Left cardiac atrium (tissue), 4 donors: ENCODE results near the gene NR2F1. TPM values are rescaled to one million over a fixed set of nuclear protein-coding genes. Genes with fewer than 3 reads are reported as not detected.

Source experiments
- ATAC-seq, 2 donors: fragments of 200-7000 bp; cut with Tn5 transposase; one replicate each; pipeline ENCODE4 v1.9.1; 2020; ENCODE audit warnings: mild to moderate bottlenecking in 2 of 2, moderate library complexity in 2 of 2
- DNase-seq: peaks from one replicate; pipeline ENCODE4 v3.0.0-alpha.2; 2020
- intact Hi-C, 2 donors: fragments of 100-400 bp; cut with DNase I; formaldehyde crosslinking; loops; one replicate each; pipeline versions ENCODE4 v1.14.1 to v1.15.1; 2022 to 2023
- total RNA-seq, 2 donors: library from RNA; stranded (reverse); fragmentation: NEBNext Ultra II Directional; extraction: Animal tissue kit (Norgen Biotek cat#: 25700); gene quantifications; one replicate each; pipeline ENCODE4 v1.2.1, GENCODE V29; 2021
- donor health status: DM: no; HTN: yes; CAD: no.
- donor health status: DM: no; HTN: yes; CAD: no; lungs with severe emphysema.
- donor health status: DM: yes; HTN: yes; CAD: no.
- donor health status: Dilated cardiomyopathy.

The NR2F1 gene
- total RNA-seq, 2 donors from 2014 or later: 17.9 to 41.8 TPM

DNA sequence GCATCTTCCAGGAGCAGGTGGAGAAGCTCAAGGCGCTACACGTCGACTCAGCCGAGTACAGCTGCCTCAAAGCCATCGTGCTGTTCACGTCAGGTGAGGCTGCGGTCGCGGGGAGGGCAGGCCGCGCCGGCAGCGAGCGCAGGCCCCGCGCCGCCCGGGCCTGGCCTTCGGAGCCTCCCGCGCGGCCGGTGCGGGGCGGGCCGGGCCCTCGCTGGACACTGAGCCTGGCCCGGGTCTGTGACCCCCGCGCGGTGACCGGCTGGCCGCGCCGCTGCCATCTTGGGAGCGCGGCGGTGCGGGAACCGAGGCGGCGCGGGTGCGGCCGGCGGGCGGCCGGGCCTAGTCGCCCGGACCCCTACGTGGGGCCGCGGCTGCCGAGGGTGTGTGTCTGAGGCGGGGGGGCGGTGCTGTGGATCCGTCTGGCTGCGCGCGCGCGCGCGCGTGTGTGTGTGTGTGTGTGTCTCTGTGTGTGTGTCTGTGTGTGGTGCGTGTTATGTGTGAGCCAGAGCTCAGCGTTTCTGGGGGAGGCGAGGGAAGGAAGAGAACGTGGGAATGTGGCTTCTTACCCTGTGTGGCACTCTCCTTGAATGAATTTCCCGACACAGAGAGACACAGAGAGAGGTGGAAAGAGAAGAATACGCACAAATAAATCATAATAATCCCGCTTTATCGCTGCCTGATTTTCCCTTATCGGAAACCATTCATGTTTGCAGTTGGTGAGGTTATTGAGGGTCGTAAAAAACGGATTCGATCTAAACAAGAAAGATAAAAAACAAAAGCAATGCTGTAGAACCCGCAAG is 5.5 kb downstream of the NR2F1 start:
- ATAC-seq: no peak
- intact Hi-C loops: no loop called here
- DNase-seq: no peak

DNA sequence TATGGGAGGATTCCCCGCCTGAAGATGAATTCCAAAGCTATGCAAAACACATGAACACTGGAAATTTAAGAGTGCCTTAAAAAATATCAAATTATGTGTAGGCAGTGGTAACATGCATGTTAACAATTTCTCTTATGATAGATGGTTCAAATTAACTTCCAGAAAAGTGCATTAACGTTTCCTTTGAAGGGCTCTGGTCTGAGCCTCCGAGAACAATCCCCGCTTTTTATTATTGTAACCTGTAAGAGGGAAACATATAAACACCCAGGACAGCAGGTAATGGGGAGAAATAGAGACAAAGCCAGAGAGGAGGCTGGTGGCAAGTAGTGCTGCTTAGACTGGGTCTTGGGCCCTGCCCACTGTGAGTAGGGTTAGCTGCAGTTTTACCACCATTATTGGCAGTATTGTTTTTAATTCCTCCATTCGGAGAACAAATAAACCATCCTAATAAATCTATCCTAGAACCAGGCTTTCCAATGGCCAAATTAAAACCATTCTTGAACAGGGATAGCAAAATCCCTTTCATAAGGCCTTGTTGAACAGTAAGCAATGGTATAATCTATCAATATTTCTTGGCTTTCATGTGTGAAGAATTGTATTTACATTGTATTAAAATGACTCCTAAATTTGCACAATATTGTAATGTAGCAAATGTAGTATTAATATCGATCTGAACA is 6.3 kb downstream of the NR2F1 start:
- DNase-seq: no peak
- intact Hi-C loops: no loop called here
- ATAC-seq: no peak

DNA sequence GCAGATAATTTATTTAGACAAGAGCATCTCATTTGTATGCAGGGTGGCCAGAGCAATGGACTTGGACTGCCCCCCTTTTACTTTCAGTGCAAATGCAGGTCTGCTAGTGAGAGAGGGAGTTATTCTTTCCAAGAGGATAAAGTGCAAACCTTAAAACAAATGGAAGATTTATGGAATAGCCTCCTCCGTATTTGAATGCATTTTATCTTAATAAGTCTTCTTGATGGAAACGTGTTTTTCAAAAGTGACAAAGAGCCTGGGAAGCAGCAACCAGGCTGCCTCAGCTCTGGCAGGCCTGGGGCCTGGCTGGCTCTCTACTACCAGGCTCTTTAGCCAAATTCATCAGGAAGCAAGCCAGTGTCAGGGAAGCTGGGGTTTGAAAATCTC is 6.8 kb downstream of the NR2F1 start:
- intact Hi-C loops: no loop called here
- ATAC-seq: no peak
- no peak for DNase-seq

DNA sequence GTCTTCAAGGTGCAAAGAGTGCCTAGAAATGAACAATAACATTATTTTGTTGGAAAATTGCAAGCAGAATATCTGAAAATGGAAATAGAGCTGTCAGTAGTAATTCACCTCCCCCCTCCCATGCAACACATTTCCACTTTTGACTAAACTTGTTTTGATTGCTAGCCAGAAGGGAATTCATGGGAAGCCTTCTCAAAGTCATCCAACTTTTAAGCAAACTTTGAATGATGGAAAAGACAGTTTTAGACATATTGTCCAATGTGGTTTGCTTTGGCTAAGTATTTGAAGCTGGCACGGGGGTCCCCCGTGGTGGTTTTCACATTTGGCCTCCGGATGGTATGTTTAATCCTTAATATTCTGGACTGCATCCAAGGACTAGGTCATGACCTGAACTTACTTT is 7.5 kb downstream of the NR2F1 start:
- DNase-seq (no peak), ATAC-seq (no peak)
- intact Hi-C loops: no loop called here

DNA sequence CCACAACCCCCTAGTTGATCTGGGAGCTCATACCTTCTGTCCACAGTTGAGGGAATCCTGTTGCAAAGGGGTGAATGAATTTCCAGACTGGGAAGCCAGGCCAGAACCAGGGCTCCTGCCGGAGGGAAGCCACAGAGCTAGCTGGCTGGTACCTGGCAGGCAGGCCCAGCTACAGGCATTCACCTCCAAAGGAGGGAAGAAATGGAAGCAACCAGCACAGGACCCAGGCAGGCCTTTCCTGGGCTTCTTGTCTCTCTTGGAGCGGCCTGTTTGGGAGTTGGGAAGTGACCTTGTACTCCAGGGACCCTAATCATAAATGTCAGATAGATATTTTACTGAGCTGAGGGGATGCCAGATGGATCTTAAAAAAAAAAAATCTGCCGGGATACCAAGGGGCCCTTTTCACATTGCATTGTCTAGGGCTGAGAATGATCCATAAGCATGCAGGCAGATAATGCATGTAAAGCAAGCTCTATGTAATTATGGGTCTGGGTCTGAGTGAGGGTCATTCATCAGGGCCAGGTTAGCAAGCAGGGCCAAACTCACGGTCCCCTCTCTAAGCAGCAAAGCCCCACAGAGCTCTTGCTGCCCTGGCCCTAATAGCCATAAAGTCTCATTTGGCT is 8.4 kb downstream of the NR2F1 start:
- DNase-seq: no peak
- intact Hi-C loops: no loop called here
- ATAC-seq: no peak

DNA sequence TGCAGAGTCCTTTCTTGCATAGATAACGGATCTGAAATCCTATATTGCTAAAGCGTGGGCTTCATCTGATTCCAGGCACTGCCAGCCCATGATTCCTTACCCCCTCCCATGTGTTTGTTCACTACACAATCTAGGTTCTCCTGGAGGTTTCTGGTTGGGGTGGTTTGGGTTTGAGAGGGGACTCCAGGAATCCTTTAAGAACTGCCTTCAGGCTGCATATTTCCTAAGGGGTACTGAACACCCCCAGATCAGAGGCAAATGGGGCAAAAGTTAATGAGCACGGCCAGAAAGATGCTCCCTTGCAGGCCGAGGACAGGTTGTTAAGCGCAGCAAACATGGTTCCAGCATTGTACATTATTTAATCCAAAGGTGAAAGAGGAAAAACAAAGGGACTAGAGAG is 9.9 kb downstream of the NR2F1 start:
- intact Hi-C loops: no loop called here
- ATAC-seq (no peak), DNase-seq (no peak)

DNA sequence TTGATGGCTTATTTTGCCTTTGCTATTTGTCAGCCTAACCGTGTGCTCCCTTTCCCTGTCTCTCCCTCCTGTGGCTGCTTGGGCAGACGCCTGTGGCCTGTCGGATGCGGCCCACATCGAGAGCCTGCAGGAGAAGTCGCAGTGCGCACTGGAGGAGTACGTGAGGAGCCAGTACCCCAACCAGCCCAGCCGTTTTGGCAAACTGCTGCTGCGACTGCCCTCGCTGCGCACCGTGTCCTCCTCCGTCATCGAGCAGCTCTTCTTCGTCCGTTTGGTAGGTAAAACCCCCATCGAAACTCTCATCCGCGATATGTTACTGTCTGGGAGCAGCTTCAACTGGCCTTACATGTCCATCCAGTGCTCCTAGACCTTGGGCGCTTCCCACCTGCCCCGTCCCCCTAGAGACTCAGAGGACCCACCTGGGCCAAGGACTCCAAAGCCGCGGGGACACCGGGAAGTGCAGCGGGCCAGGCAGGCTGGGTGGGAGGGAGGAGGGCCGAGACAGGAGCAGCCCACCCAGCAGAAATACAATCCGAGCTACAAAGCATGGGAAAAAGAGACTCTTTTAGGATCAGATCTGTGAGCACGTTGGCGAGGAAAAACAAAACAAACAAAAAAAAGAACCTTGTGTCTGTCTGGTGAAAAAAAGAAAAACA is 10.6 kb downstream of the NR2F1 start:
- no peak for DNase-seq
- intact Hi-C loops: no loop called here
- ATAC-seq: no peak

DNA sequence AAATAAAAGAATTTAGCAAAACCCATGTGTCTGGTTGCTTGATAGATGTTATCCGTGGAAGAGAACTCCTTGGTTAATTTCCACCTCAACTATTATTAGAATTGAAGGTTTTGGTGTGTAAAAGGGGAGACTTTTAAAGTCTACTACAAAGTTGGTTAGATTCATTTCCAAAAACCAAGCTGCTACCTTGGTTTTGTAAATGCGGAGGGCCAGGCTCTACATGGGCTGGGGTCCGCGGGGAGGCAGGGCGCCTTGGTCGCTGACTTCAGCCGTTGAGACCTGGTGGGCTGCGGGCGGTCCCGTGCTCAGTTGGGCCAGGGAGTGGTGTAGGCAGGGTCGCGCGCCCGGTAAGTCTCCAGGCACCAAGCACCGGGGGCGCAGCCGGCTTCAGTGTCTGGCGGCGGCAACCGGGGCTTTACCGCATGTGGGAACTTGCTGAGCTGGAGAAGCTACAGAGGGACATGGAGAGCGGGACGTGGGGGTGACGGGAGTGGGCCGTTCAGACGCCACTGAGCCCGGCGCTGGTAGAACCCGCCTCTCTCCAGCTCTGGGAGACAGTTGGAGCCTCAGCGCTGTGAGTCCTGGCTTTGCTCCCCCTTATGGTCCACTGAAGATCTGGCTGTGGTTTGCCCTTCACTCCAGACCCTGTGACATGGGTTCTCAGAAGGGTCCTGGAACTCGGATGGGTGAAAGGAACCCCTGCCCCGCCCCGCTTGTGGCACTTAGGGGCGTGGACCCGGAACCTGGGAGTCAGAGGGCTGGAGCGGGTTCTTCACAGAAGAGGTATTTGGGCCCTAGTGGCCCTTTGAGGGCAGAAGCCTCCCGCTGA is 11.8 kb downstream of the NR2F1 start:
- no peak for DNase-seq
- intact Hi-C loops: no loop called here
- peak; percentile 18 to 38 for ATAC-seq

DNA sequence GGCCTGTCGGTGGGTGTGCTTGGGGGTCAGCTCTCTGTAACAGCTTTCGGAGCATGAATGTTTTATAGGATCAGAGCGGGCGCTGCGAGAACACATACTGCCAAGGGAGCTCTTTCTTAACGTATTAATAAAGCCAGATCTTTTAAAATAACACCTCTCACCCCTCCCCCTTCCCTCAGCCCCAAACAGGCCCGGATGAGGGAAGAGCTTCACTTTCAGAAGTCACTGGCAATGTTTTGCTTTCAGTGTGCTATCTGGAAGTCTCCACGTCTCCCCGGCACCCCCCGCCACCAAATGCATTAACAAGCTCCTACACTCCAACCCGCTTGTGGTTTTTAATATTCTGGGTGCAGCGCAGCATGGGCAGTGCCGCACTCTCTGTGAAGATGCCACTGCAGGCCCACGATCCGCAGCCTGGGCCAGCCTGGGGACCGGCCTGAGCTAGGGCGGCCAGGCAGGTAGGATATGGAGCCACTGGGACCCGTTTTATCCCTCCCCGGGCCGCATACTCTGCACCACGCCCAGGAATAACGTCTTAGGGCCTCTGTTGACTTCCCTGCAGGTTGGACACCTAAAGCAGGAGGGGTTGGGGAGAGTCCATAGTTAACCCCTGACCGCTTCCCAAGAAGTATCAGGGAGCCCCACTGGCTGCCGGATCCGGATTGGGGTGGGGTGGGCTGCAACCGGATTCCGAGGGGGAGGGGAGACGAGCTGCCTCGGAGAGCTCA is 12.6 kb downstream of the NR2F1 start:
- intact Hi-C loops: no loop called here
- ATAC-seq: no peak
- no peak for DNase-seq

DNA sequence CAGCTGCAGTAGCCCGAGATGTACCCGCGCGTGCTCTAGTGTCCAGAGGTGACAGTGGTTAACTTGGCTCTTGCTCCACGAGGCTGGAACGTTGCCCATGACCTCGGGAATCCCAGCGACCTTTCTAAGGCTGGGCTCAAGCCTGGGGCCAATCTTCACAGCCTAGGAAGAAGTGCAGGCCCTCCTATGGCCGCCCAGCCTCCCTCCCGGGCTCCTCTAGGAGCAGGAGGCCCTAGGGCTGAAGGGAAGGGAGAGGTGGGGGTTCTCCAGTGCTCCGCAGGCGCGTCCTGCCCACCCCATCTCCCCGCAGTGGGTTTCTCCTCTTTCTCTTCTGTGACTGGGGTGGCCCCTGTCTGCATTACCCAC is 13.3 kb downstream of the NR2F1 start:
- no peak for DNase-seq
- ATAC-seq: peak in 1 of 2 donors; percentile 36
- intact Hi-C loops: no loop called here

DNA sequence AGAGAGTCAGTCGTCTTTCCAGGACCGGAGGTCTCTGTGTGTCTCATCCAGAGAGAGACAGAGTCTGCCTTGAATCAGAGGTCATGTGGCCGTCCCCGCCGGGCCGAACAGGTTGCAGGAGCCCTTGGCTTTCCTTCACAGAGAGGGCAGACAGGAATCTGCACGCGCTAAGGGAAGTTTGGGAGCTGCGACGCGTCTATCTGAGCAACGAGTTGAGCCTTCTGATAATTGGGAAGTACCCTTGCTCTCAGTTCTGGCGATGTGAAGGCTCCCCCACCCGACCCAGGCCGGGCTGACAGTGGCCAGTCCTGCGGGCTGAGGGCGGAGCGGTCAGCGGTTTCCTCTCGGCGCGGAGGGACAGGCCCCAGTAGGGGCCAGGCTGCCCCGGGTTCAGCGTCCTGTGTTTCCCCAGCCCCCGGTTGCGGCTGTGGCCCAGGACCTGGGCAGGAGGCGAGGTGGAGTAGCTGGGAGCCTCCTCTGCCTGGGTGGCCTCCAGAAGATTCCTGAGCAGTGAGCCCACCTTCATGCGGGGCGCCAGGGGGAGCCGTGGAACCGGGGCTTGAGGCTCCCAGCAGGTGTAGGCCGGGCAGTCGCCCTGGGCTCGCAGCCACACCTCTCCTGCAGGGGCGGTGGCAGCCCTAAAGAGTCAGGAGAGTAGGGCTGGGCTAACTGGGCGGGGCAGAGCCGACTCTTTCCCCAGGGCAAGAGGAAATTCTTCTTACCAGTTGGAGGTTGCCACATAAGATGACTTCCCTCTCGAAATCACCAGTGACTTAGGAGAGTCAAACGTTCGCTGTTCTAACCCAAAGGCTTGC is 13.9 kb downstream of the NR2F1 start:
- intact Hi-C loops: no loop called here
- DNase-seq (no peak), ATAC-seq (peak in 1 of 2 donors; percentile 6)

DNA sequence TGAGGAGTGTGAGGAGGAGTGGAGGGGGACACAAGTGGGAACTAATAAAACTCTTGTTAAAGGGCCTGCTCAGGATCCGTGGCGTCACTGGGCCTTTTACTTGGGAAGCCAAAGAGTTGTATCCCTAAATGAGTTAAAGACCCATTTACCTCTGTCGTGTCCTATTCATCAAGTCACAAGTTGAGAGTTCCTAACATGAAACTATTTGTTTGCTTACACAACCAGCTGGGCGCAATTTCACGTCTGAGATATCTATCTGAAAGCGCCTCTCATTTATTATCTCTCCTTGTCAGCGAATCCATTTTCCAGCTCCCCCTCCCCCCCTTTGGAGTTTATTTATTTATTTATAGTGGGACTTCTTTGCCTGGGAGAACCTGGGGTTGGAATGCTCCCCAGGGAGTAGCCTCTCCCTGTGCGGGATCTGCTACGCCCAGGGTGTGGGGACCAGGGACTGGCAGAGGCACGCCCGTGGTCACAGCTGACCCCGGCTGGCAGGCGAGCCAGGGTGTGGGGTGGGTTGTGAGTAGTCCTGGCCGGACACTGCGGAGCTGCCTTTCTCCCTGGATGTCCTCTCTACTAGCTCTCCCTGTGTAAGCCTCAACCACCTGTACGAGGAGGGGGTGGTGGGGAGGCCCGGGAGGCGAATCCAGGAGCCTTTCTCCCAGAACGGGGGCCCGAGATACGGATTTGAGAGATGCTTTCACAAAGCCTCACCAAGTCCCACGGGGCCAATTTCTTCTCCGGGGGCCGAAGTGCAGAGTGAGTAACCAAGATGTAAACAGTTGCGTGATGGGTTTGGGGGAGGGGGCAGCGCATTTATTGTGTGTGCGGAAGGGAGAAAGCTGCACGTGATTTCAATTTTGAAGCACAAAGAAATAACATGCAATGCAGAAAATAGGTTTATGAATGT is 15.3 kb downstream of the NR2F1 start:
- intact Hi-C loops: no loop called here
- ATAC-seq (peak; percentile 24 to 33), DNase-seq (no peak)

DNA sequence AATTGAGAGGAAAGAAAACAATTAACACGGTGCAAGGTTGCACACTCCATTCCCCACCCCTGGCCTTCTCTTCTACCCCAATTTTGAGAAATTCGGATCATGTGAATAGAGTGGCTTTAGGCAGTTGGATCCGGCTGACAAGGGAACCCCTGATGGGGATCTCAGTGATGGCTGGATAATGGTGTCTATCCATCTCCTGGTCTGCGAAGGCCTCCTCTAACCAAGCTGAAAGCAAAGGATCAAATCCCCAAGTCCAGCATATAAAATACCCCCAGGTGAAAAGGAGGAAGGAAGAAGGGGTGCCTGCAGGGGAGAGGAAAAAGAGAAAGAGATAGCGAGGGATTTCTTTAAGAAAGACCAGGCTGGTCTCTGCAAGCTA is 16.0 kb downstream of the NR2F1 start:
- no peak for DNase-seq
- intact Hi-C loops: no loop called here

DNA sequence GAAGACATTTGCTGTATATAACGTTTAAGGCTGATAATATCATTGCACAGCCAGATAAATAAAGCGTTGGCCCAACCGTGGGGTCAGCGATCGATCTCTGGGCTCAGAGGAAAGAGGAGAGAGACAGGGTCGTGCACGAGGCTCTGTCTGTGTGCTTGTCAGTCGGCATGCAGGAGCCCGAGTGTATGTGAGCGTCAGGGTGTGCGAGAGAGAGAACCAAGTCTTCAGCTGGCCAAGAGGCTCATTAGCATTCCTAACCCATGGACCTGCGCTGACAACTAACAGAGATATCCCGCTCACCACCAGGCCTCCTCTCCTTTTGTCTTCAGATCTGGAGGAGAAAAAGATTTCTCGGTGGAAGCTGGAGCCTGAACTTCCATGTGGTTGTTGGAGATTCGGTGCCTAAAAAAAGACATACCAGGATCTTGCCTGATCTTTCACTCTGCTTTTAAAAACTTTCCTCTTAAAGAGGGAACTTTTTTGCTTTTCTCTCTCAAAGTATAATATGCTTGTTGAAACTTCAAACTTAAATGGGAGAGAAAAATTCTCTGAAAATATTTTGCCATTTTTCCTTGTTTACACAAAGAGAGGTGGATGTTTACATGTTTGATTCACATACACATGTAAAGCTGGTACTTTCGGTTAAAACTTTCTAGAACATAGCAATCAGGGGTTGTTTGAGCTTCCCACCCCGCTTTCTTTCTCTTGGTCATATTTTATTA is 16.5 kb downstream of the NR2F1 start:
- peak; percentile 58 to 60 for ATAC-seq
- intact Hi-C loops: loop anchor here in 1 of 2 donors (2.0 kb wide), 1 partner anchor 77 kb away; no protein-coding TSS in a partner anchor
- peak; percentile 34 for DNase-seq

More for the DNA sequence above, 16.0 kb downstream of the NR2F1 start:
- ATAC-seq: no peak

DNA sequence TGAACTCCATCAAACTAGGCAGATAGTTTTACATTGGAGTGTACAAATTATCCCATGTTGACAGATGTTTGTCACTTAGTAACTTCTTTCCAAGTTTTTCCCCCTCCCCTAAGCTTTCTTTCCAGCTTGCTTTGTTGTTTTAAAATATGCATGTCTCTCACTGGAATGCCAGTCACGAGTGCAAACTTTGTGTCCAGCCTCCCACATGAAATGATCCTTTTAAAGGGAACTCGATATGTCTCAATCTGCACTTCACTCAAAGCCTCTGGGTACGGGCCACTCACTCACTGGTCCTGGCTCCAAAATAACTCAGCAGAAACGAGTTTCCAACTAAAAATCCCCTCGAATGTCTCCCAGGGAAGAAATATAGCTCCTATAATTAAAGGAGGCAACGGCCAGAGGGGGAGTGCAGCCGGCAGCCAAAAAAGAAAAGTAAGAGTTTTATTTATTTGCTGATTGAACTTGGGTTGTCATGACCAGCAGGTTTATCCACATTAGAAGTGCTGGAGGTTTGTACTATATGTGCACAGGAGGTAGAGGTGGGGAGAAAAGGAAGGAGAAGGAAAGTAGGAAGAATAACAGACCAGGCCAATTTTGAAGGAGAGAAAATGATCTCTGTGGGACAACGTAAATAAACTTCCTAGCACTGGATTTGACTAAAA is 17.5 kb downstream of the NR2F1 start:
- DNase-seq (no peak), ATAC-seq (no peak)
- intact Hi-C loops: loop anchor here in 1 of 2 donors (2.0 kb wide), 1 partner anchor 76 kb away; no protein-coding TSS in a partner anchor
